HL-60 (cell line): ENCODE results near the gene SLC22A3.
"Not testable (repeated sequence)": the region's sequence is repeated elsewhere in the genome, so short reads cannot be mapped to it uniquely, and the experiment has no call there.

Experiments used
- DNase-seq, 2 experiments: peaks; one replicate each; pipeline ENCODE4 v3.0.0-alpha.2; 2010 to 2020; ENCODE audit warnings: low read depth in 1 of 2, low spot score in 1 of 2
- H3K27ac ChIP-seq: fragments of 250-450 bp; sonication (Bioruptor Pico); replicated peaks from 2 replicates; pipeline ENCODE4 v1.5.1; 2020; ENCODE audit warnings: mild to moderate bottlenecking, moderate library complexity
- H3K27me3 ChIP-seq: fragments of 250-450 bp; sonication (Bioruptor Pico); 2 replicates; pipeline ENCODE4 v1.5.1; 2021; ENCODE audit warnings: mild to moderate bottlenecking, moderate library complexity; ENCODE audit not compliant: insufficient read depth, poor library complexity, severe bottlenecking
- H3K4me3 ChIP-seq: replicated peaks from 2 replicates; pipeline ENCODE4 v1.5.1; 2011; ENCODE audit warnings: mild to moderate bottlenecking, control low read depth, low read length; ENCODE audit not compliant: insufficient read depth
- CTCF ChIP-seq: IDR thresholded peaks from one replicate; pipeline ENCODE4 v1.5.1; 2011; ENCODE audit warnings: low read length, control low read depth, inconsistent platforms; ENCODE audit not compliant: insufficient read depth
- GABPA ChIP-seq: IDR thresholded peaks from 2 replicates; pipeline ENCODE4 v1.6.1; 2012; ENCODE audit warnings: low read depth
- POLR2AphosphoS5 ChIP-seq: IDR thresholded peaks from 2 replicates; pipeline ENCODE4 v1.6.1; 2012; ENCODE audit warnings: low read depth
- REST ChIP-seq: IDR thresholded peaks from 2 replicates; pipeline ENCODE4 v1.6.1; 2012; ENCODE audit warnings: low read depth; ENCODE audit not compliant: insufficient replicate concordance
- SPI1 ChIP-seq: IDR thresholded peaks from 2 replicates; pipeline ENCODE4 v1.6.1; 2012; ENCODE audit warnings: low read depth, mild to moderate bottlenecking, borderline replicate concordance

Gene SLC22A3

GRCh38 chr6:160445130-160445529 lies 97.0 kb downstream of the SLC22A3 start:
- Histone ChIP-seq H3K4me3 (no peak overlapping the region), H3K27me3 (no peaks in the 10 kb centered on the region), H3K27ac (no peak overlapping the region)
- no peak for DNase-seq
- TF ChIP-seq POLR2AphosphoS5: no peak
- TF ChIP-seq GABPA: no peak
- no peak for TF ChIP-seq SPI1
- no peak for TF ChIP-seq REST
- TF ChIP-seq CTCF: no peak

- no peak for DNase-seq
- H3K4me3 ChIP-seq: no peak overlapping the region
- H3K27me3 ChIP-seq: no peaks in the 10 kb centered on the region
- H3K27ac ChIP-seq: no peak overlapping the region
- TF ChIP-seq REST (no peak), CTCF (no peak), POLR2AphosphoS5 (no peak), SPI1 (no peak), GABPA (no peak)
Observed at GRCh38 chr6:160447350-160447749, 99.2 kb downstream of the SLC22A3 start.

GRCh38 chr6:160449787-160450186 lies 101.6 kb downstream of the SLC22A3 start:
- not testable (repeated sequence) for H3K4me3 ChIP-seq, DNase-seq, H3K27ac ChIP-seq, H3K27me3 ChIP-seq

GRCh38 chr6:160450849-160451248 lies 102.7 kb downstream of the SLC22A3 start:
- TF ChIP-seq CTCF: no peak
- TF ChIP-seq GABPA: no peak
- TF ChIP-seq REST: peak; percentile 58
- Histone ChIP-seq H3K27ac (no peak overlapping the region), H3K27me3 (no peaks in the 10 kb centered on the region), H3K4me3 (no peak overlapping the region)
- no peak for DNase-seq
